WTC11 (cell line): ENCODE measurements around the gene KCNMA1. TPM values are rescaled to one million over a fixed set of nuclear protein-coding genes. Genes with fewer than 3 reads are reported as not detected.

Experiments
- ATAC-seq: fragments of 200-7000 bp; cut with Tn5 transposase; 2 replicates; pipeline ENCODE4 v1.10.0; 2021; ENCODE audit warnings: mild to moderate bottlenecking, moderate library complexity
- CTCF ChIA-PET: fragments of 300-600 bp; sonication (Branson Sonifier 250); formaldehyde crosslinking; loops from one replicate; lab custom pipeline; 2021; ENCODE audit warnings: antibody characterized with exemption; lab: Charles Lee
- POLR2A ChIA-PET: fragments of 350-600 bp; sonication (Branson Sonifier 250); formaldehyde crosslinking; loops from one replicate; lab custom pipeline; 2021; ENCODE audit warnings: antibody characterized with exemption; lab: Charles Lee
- DNase-seq: peaks from one replicate; pipeline ENCODE4 v3.0.0; 2021; ENCODE audit warnings: low spot score
- H3K27ac Mint-ChIP-seq: 2 replicates; pipeline ENCODE4 v1.8.0; 2021; ENCODE audit warnings: mixed read lengths
- H3K27me3 Mint-ChIP-seq: 2 replicates; pipeline ENCODE4 v1.8.0; 2021; ENCODE audit warnings: low read depth, mild to moderate bottlenecking, moderate library complexity, mixed read lengths
- H3K36me3 Mint-ChIP-seq: 2 replicates; pipeline ENCODE4 v1.8.0; 2021; ENCODE audit warnings: mixed read lengths
- H3K4me1 Mint-ChIP-seq: 2 replicates; pipeline ENCODE4 v1.8.0; 2022; ENCODE audit warnings: mixed read lengths
- H3K4me3 Mint-ChIP-seq: 2 replicates; pipeline ENCODE4 v1.8.0; 2021; ENCODE audit warnings: mild to moderate bottlenecking, moderate library complexity, mixed read lengths
- H3K9me3 Mint-ChIP-seq: 2 replicates; pipeline ENCODE4 v1.8.0; 2021; ENCODE audit warnings: mixed read lengths
- CREB1 ChIP-seq: sonication (generic); formaldehyde crosslinking; IDR thresholded peaks from 2 replicates; pipeline ENCODE4 v1.8.0; 2023; ENCODE audit warnings: mild to moderate bottlenecking, missing genetic modification reagents
- ELF4 ChIP-seq: sonication (generic); formaldehyde crosslinking; IDR thresholded peaks from 2 replicates; pipeline ENCODE4 v1.8.1; 2022; ENCODE audit warnings: low read depth, mild to moderate bottlenecking, moderate library complexity, missing genetic modification reagents
- HMGA2 ChIP-seq: fragments of 250-450 bp; sonication (Bioruptor Pico); IDR thresholded peaks from 2 replicates; pipeline ENCODE4 v1.4.0; 2021; ENCODE audit warnings: mild to moderate bottlenecking, moderate library complexity
- MXD4 ChIP-seq: fragments of 250-450 bp; sonication (Bioruptor Pico); IDR thresholded peaks from 2 replicates; pipeline ENCODE4 v1.8.0; 2021; ENCODE audit warnings: mild to moderate bottlenecking, moderate library complexity, borderline replicate concordance
- NFE2L1 ChIP-seq: sonication (generic); formaldehyde crosslinking; IDR thresholded peaks from 2 replicates; pipeline ENCODE4 v1.8.1; 2023; ENCODE audit warnings: missing genetic modification reagents
- NR2C2 ChIP-seq: sonication (generic); formaldehyde crosslinking; IDR thresholded peaks from 2 replicates; pipeline ENCODE4 v1.8.0; 2022; ENCODE audit warnings: mild to moderate bottlenecking, missing genetic modification reagents
- ZNF219 ChIP-seq: sonication (generic); formaldehyde crosslinking; IDR thresholded peaks from 2 replicates; pipeline ENCODE4 v1.8.0; 2023; ENCODE audit warnings: missing genetic modification reagents, mild to moderate bottlenecking, borderline replicate concordance
- ZNF396 ChIP-seq: fragments of 250-450 bp; sonication (Bioruptor Pico); IDR thresholded peaks from 2 replicates; pipeline ENCODE4 v1.8.0; 2021; ENCODE audit warnings: mild to moderate bottlenecking, moderate library complexity, borderline replicate concordance
- total RNA-seq: library from RNA; stranded (reverse); gene quantifications from 3 replicates; pipeline ENCODE4 v1.2.3, GENCODE V29; 2021
- TF ChIP-seq, protein P1 (sequence below): sonication (generic); formaldehyde crosslinking; IDR thresholded peaks from 2 replicates; pipeline ENCODE4 v1.8.0; 2022; ENCODE audit warnings: missing genetic modification reagents
- TF ChIP-seq, protein P2 (sequence below): sonication (generic); formaldehyde crosslinking; IDR thresholded peaks from 2 replicates; pipeline ENCODE4 v1.8.0; 2023; ENCODE audit warnings: missing genetic modification reagents
- TF ChIP-seq, protein P3 (sequence below): sonication (generic); formaldehyde crosslinking; IDR thresholded peaks from 2 replicates; pipeline ENCODE4 v1.8.1; 2023; ENCODE audit warnings: mild to moderate bottlenecking, missing genetic modification reagents
- TF ChIP-seq, protein P4 (sequence below): sonication (generic); formaldehyde crosslinking; IDR thresholded peaks from 2 replicates; pipeline ENCODE4 v1.8.1; 2023; ENCODE audit warnings: mild to moderate bottlenecking, missing genetic modification reagents, moderate library complexity
- TF ChIP-seq, protein P5 (sequence below): fragments of 250-450 bp; sonication (Bioruptor Pico); IDR thresholded peaks from 2 replicates; pipeline ENCODE4 v1.9.0; 2021; ENCODE audit warnings: mild to moderate bottlenecking, borderline replicate concordance
- TF ChIP-seq, protein P6 (sequence below): fragments of 250-450 bp; sonication (Bioruptor Pico); IDR thresholded peaks from 2 replicates; pipeline ENCODE4 v1.9.0; 2021; ENCODE audit warnings: mild to moderate bottlenecking

Gene KCNMA1
- total RNA-seq, 1 experiment from 2014 or later, result 7.3 TPM

DNA sequence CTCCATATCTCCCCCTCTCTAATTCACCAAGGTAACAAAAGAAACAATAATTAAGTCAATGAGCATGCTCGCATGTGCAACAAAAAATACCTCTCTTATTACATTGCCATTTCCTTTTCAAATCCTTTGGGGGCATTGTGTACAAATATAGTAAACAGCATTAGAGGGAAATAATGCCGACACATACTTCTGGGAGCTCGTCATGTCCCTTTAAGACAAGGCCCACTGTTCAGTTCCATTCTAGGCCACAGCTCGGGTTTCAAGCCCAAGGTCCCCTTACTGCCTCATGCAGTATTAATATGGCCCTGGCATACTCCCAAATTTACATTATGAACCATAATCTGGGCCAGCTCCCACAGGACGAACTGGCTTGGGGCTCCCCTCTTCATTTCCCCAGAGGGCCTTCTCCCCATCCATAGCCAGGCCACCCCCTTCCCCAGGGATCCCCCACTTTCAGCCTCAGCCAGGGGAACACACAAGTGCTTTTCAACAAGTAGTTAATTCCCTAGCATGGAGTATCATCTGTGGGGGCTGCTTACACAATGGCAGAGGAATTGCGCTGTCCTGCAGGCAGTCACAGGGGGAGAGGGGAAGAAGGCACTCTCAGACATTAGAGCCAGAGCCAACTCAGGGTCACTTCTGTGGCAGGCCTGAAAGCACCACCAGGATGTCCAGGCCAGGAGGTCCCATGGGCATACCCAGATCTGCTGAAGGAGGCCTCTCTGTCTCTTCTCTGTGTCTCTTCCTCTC is 110.6 kb downstream of the KCNMA1 start (continued):
- TF ChIP-seq, protein P1, sequence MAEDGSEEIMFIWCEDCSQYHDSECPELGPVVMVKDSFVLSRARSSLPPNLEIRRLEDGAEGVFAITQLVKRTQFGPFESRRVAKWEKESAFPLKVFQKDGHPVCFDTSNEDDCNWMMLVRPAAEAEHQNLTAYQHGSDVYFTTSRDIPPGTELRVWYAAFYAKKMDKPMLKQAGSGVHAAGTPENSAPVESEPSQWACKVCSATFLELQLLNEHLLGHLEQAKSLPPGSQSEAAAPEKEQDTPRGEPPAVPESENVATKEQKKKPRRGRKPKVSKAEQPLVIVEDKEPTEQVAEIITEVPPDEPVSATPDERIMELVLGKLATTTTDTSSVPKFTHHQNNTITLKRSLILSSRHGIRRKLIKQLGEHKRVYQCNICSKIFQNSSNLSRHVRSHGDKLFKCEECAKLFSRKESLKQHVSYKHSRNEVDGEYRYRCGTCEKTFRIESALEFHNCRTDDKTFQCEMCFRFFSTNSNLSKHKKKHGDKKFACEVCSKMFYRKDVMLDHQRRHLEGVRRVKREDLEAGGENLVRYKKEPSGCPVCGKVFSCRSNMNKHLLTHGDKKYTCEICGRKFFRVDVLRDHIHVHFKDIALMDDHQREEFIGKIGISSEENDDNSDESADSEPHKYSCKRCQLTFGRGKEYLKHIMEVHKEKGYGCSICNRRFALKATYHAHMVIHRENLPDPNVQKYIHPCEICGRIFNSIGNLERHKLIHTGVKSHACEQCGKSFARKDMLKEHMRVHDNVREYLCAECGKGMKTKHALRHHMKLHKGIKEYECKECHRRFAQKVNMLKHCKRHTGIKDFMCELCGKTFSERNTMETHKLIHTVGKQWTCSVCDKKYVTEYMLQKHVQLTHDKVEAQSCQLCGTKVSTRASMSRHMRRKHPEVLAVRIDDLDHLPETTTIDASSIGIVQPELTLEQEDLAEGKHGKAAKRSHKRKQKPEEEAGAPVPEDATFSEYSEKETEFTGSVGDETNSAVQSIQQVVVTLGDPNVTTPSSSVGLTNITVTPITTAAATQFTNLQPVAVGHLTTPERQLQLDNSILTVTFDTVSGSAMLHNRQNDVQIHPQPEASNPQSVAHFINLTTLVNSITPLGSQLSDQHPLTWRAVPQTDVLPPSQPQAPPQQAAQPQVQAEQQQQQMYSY (CRISPR knock-in tag), result no peak
- TF ChIP-seq, protein P2, sequence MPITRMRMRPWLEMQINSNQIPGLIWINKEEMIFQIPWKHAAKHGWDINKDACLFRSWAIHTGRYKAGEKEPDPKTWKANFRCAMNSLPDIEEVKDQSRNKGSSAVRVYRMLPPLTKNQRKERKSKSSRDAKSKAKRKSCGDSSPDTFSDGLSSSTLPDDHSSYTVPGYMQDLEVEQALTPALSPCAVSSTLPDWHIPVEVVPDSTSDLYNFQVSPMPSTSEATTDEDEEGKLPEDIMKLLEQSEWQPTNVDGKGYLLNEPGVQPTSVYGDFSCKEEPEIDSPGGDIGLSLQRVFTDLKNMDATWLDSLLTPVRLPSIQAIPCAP (CRISPR knock-in tag), result no peak
- TF ChIP-seq ELF4 (CRISPR knock-in tag), result no peak
- TF ChIP-seq ZNF396 (CRISPR knock-in tag), result no peak
- TF ChIP-seq NFE2L1 (CRISPR knock-in tag), result no peak
- TF ChIP-seq, all 79 proteins: peak for 0

DNA sequence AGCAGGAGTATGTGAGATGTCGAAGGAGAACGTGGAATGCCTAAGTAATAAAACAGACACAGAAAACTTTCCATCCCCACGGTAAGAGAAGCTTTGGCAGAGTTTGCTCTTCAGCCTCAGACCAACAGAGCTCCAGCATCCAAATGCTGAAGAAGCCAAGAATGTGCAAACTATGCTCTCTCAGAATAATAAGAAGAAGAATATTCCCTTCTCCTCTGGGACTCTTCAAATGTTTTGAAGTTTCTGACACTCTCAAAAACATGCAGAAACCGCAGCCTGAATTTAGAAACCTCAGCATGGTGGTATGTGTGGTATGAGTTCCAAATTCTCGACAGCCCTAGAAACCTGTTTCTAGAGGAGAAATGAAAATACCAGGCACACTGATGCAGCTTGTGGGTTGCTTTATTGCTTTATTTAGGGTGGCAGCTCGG is 113.3 kb downstream of the KCNMA1 start:
- peaks cover 20% of the 10 kb centered on the region for H3K9me3 Mint-ChIP-seq
- ATAC-seq (no peak), DNase-seq (no peak)
- H3K4me1 Mint-ChIP-seq, result peaks cover 25% of the 10 kb centered on the region
- H3K4me3 Mint-ChIP-seq, result no peak overlapping the region
- TF ChIP-seq MXD4, result no peak
- TF ChIP-seq, protein P3, sequence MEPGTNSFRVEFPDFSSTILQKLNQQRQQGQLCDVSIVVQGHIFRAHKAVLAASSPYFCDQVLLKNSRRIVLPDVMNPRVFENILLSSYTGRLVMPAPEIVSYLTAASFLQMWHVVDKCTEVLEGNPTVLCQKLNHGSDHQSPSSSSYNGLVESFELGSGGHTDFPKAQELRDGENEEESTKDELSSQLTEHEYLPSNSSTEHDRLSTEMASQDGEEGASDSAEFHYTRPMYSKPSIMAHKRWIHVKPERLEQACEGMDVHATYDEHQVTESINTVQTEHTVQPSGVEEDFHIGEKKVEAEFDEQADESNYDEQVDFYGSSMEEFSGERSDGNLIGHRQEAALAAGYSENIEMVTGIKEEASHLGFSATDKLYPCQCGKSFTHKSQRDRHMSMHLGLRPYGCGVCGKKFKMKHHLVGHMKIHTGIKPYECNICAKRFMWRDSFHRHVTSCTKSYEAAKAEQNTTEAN (CRISPR knock-in tag), result no peak
- no peak for TF ChIP-seq NR2C2 (CRISPR knock-in tag)
- no peak overlapping the region for H3K27ac Mint-ChIP-seq
- no peaks in the 10 kb centered on the region for H3K27me3 Mint-ChIP-seq
- ChIA-PET CTCF (interaction anchor here (0.9 kb wide), 1 partner anchor 77 kb away, joined by 3 read pairs; no protein-coding TSS in a partner anchor), POLR2A (no interaction called here)
- peaks cover 8% of the 10 kb centered on the region for H3K36me3 Mint-ChIP-seq

DNA sequence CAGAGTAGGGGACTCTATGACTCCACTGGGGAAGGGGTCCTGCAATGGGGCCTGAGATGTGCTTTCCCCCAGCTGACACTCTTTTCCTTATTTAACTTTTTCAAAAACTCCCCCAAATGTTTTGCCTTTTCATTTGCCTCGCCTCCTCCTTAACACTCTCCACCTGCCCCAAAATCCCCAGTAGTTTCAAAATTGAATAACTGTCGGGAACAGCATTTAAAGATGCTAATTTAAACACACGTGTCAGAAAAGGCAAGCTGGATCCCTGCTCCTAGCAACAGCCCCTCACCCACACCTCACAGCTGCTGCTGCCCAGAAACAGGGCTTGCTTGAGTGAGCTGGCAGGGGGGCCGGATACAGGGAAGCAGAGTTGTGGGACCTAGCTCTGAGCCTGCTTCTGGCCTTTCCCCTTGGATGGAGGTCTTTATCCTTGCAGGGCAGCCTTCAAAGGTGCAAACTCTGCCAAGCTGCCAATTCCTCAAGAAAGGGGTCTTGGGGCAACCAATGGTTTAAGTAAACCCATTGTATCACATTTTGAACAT is 115.3 kb downstream of the KCNMA1 start:
- POLR2A ChIA-PET, result no interaction called here
- TF ChIP-seq ZNF396 (CRISPR knock-in tag) (no peak), HMGA2 (CRISPR knock-in tag) (no peak), ZNF219 (CRISPR knock-in tag) (no peak), CREB1 (no peak), NFE2L1 (CRISPR knock-in tag) (no peak)
- TF ChIP-seq, protein P4, sequence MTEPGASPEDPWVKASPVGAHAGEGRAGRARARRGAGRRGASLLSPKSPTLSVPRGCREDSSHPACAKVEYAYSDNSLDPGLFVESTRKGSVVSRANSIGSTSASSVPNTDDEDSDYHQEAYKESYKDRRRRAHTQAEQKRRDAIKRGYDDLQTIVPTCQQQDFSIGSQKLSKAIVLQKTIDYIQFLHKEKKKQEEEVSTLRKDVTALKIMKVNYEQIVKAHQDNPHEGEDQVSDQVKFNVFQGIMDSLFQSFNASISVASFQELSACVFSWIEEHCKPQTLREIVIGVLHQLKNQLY (CRISPR knock-in tag), result no peak
- TF ChIP-seq, protein P1 (CRISPR knock-in tag), result no peak
- TF ChIP-seq, protein P5, sequence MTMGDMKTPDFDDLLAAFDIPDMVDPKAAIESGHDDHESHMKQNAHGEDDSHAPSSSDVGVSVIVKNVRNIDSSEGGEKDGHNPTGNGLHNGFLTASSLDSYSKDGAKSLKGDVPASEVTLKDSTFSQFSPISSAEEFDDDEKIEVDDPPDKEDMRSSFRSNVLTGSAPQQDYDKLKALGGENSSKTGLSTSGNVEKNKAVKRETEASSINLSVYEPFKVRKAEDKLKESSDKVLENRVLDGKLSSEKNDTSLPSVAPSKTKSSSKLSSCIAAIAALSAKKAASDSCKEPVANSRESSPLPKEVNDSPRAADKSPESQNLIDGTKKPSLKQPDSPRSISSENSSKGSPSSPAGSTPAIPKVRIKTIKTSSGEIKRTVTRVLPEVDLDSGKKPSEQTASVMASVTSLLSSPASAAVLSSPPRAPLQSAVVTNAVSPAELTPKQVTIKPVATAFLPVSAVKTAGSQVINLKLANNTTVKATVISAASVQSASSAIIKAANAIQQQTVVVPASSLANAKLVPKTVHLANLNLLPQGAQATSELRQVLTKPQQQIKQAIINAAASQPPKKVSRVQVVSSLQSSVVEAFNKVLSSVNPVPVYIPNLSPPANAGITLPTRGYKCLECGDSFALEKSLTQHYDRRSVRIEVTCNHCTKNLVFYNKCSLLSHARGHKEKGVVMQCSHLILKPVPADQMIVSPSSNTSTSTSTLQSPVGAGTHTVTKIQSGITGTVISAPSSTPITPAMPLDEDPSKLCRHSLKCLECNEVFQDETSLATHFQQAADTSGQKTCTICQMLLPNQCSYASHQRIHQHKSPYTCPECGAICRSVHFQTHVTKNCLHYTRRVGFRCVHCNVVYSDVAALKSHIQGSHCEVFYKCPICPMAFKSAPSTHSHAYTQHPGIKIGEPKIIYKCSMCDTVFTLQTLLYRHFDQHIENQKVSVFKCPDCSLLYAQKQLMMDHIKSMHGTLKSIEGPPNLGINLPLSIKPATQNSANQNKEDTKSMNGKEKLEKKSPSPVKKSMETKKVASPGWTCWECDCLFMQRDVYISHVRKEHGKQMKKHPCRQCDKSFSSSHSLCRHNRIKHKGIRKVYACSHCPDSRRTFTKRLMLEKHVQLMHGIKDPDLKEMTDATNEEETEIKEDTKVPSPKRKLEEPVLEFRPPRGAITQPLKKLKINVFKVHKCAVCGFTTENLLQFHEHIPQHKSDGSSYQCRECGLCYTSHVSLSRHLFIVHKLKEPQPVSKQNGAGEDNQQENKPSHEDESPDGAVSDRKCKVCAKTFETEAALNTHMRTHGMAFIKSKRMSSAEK (CRISPR knock-in tag), result no peak
- TF ChIP-seq, protein P6, sequence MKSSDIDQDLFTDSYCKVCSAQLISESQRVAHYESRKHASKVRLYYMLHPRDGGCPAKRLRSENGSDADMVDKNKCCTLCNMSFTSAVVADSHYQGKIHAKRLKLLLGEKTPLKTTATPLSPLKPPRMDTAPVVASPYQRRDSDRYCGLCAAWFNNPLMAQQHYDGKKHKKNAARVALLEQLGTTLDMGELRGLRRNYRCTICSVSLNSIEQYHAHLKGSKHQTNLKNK (CRISPR knock-in tag), result no peak
- H3K27ac Mint-ChIP-seq, result no peak overlapping the region
- H3K27me3 Mint-ChIP-seq, result no peaks in the 10 kb centered on the region
- H3K36me3 Mint-ChIP-seq, result peaks cover 8% of the 10 kb centered on the region
- DNase-seq (no peak), ATAC-seq (peak; percentile 77)
- H3K4me3 Mint-ChIP-seq, result no peak overlapping the region
- CTCF ChIA-PET, result interaction anchor here (0.7 to 1.3 kb wide), 7 partner anchors 9 to 357 kb away, joined by 3 to 4 read pairs (median 3); no protein-coding TSS in a partner anchor
- H3K4me1 Mint-ChIP-seq, result peaks cover 21% of the 10 kb centered on the region
- H3K9me3 Mint-ChIP-seq, result peaks cover 22% of the 10 kb centered on the region
